Activated gamma-delta T cell treated with Interleukin-2 at 50 U/mL for 16 hours (primary cell): Measurements from ENCODE around the gene ZBTB16.

ENCODE experiments used
- DNase-seq: peaks from one replicate; pipeline ENCODE4 v3.0.0-alpha.2; 2020

The ZBTB16 gene

DNA sequence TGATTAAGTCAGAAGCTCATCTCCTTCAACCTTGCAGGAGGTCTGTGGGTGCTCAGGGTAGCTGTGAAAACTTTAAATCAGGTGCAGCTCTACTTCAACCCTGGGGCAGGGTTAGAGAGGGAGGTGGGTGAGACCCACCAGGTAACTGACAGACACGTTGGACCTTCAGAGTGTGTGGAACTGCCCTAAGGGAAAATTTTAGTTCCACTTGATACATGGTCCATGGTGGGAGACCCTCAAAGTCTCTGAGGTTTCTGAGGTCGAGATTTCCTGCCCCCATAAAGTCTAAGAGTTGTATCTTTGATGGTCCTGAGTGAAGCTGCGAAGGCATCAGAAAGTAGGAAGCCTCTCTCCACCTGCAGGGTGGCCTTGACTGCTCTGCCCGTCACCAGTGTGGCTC, 212.8 kb downstream of the ZBTB16 start:
- no peak for DNase-seq

DNA sequence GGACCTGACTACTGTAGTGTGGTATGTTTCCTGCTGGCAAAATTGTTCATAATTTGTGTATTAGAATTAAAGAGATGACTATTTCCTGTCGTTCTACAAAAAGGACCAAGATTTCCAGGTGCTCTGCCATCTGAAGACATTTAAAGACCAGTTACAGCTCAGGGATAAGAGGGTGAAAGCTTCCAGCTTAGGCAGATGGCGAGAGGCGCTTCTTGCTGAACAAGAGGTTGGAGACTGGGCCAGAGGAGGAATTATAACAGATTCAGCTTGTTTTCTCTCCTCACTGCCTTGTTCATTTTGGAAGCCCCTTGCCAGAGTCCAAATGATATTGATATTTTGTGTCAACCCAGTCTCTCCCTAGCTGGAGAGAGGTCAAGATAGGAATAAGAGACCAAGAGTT, 213.6 kb downstream of the ZBTB16 start:
- DNase-seq: no peak

DNA sequence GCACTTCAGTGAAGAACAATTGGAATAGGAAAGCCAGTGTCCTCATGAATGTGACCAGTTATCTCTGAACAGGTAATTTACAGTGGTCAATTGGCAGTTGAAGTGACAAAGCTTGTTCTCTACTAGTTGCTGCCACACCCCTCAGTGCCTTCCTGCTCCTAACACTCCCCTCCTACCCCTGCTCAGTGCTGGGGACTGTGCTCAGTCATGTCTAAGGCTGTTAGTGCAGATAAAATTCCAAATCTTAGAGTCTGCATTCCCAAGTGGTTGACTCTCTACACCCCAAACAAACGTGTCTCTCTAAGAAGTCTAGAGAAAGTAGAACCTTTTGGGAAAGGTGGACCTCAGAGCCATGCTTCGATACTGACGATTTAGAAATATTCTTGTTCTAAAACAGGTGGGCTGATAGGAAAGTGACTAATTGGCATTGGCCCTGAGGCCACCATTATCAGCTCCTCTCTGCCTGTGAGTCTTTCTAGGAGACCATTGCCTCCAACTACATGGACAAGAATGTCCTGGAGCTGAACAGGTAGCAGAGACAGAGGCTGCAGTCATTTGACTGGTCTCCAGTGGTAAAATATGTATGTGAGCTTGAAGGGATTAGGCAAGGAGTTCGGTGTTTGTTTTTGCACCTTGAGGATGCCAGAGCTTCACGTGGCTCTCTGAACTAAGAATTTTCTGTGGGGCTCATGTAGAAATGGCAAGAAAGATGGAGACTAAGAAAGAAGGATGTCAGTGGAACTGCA, 214.6 kb downstream of the ZBTB16 start:
- DNase-seq: no peak

DNA sequence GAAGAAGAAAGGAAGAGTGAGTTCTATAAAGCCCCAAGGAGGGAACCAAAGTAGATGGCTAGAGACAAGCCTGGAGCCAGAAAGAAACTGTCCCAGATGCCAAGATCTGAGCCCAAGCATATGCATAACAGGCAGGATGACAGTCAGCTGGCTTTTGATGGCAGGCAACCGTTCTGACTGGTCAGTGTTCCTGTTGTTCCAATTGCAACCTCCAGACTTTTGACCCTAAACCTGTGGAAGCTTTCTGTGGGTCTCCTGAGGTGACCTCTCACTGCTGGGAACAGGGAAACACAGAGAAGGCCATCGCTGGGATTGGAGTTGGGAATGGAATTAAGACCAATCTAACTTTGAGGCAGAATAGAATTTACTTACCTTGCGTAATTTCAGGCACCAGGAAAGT, 215.1 kb downstream of the ZBTB16 start:
- no peak for DNase-seq

DNA sequence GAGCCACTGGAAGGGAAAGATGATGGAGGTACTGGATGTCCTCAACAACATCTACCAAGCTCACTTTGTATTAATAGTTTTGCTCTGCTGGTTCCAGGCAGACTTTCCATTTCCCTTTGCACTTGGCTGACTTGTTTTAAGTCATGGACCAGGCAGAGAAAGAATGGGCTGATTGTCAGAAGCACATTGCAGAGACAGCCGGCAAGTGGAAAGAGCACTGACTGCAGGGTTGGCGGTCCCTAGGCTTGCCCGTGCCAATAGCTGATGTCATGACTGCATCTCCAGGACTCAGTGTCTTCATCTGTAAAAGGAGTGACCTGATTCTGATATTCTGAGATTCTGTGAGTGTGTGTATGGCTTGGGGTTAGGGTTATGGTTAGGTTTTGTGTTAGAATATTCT, 215.8 kb downstream of the ZBTB16 start:
- no peak for DNase-seq

DNA sequence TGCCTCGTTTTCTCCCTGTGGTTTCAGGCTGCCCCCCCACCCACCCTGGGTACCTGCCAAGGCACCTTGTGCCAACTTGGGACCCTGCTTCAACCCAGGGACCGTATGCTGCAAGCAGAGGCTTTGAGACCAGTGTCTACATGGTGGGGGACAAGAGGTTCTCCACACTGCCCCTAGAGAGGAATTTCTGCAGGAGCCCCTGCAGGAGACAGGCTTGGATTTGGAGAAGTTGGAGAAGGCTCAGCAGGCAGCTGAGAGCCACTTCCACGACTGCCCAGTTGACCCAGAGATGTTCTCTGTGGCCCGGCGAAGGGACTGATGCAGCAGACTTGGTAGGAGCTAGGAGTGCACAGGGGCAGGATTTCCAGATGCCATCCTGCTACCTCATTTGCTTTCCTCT, 216.6 kb downstream of the ZBTB16 start:
- no peak for DNase-seq

DNA sequence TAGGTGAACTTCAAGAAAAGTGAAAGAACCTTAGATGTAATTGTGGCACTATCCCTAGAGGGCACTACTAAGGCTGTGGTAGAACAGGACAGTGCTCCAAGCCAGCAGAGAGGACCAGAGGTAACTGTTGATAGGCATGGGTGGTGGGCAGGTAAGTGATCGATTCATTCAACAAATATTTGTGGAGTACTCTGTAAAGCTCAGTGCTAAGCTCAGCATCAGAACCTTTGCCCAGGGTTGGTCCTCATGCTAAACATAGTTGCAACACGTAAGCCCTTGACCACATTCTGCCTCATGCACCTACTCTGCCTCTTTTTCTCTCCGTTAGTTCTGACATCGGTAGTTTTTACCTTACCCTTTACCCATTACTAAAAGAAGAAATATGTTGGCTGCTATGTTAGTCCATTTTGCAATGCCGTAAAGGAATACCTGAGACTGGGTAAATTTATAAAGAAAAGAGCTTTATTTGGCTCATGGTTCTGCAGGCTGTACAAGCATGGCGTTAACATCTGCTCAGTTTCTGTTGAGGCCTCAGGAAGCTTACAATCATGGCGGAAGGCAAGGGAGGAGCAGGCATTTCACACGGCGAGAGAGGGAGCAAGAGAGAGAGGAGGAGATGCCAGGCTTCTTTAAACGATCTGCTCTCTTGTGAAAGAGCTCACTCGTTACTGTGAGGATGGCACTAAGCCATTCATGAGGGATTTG, 218.3 kb downstream of the ZBTB16 start:
- DNase-seq: no peak

DNA sequence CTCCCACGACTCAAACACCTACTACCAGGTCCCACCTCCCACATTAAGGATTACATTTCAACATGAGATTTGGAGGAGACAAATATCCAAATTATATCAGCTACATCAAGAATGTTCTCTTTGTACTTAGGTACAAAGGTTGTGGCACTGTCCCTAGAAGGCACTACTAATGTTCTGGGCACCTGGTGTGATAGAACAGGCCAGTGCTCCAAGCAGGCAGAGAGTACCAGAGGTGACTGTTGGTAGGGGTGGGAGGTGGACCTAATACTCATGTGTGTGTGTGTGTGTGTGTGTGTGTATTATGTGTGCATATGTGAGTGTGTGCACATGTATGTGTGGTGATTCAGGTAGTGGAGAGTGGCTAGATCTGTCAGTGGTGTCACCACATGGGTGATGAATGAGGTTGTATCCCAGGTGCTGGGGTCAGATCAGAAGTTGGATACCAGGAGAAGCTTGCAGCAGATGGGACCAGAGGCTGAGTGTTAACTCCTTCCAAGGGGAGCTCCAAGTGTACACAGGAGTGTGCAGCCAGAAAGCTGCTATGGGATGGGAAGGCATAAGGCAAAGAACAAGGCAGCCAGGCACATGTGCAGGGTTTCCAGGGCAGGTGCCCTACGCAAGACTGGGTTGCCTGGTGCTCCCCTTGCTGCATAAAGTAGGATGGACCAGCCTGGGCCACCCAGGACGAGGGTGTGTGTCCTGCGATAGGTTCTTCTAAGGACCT, 219.0 kb downstream of the ZBTB16 start:
- DNase-seq: no peak

DNA sequence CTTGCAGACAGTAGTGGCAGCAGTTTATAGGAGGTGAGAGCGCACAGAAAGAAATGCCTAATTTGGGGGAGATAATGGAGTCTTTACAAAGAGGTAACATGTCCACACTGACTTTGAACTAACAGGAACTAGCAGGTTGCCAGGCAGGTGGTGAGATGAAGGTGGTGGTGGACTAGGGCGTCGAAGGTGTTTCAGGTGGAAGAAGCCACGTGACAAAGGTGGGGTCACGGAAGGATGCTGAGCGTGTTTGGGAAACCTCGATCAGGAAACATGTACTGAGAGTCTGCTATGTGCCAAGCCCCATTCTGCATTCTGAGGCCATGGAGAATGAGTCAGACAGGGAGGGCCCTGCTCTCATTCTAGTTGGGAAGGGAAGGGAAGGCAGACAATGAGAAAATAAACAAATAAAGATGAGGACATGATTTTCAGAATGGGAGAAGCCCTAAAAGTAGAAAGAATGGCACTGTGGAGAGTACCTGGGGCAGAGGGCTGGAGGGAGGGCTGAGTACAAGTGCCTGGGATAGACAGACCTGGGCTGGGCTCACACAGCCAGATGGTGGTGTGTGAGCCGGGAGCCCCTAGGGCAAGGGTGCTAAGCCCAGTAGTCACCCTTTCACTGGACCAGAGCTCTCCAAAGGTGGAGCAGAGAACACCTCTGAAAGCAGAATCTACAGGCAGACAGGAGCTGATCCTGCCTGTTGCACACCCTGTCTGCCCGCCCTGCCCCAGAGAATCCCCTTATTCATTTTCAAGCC, 220.5 kb downstream of the ZBTB16 start:
- no peak for DNase-seq

DNA sequence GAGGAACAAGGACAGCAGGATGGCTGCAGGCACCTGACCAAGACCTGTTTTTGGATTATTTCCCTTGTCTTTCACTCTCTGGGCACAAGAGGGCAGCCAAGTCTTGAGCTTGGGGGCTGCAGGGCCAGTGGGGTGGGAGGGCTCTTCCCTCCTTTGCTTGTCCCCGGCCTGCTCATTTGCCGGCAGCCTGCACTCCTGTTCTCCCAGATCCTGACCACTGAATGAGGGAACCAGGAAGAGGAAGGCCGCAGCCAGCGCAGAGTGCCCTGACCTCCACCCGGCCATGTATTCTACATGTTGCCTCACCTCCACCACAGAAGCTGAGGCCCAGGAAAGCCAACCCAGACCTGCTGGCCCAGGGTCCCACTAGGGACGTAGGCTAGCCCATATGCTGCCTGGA, 221.2 kb downstream of the ZBTB16 start:
- DNase-seq: no peak

DNA sequence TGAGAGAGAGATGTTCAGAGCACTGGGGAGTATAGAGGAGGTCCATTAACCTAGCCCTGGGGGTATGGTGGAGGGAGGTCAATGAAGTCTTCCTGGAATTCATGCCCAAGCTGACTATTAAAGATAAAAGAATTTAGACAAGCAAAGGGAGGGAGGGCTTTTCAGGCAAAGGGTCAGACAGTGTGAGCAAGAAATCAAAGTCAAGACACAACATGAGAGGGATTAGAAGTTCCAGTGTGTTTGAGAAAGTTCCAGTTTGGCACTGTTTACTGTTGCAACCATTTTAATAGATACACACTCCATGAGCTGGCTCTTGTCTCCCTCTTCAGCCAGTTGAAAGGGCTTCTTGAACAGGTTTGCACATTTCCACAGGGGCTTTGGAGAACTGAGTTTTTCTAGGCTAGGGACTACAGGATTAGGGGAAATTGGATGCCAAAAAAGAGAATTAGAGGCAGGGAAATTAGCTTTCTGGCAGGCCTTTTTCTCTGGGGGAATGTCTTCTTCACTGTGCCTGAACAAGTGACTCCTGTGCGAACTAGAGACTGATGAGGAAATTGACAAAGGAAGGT, 222.0 kb downstream of the ZBTB16 start:
- DNase-seq: no peak

DNA sequence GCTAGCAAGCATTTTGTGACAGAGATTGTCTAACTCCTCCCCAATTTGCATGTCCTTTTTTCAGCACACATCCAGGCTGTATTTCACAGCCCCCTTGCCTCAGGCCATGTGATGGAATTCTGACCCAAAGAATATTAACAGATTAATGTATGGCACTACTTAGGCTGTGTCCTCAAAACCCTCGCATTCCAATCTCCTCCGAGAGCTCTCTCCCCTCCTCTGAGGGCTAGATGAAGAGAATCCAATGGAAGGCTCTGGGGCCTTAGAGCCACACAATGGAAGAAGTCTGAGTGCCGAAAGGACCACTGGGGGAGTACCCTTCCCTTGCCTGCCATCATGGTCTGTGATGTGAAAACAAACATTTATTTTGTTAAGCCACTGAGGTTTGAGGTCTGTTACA, 223.0 kb downstream of the ZBTB16 start:
- no peak for DNase-seq

DNA sequence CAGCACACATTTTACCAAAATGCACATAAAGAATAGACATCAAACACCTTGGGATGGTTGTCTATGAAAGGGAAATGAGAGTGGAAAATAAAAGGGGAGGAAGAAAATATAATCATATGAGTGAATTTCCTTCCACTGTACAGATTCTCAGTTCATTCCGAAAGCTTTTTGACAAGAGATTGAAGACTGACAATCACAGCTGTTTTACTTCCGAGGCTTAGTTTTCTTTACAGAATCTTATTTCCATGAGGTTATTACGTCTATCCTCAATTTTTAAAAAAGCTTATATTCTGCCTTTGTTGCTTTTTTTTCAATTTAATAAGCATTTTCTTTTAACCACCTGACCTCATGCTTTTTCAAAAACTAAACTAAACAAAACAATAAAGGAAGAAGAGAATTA, 223.9 kb downstream of the ZBTB16 start:
- no peak for DNase-seq

DNA sequence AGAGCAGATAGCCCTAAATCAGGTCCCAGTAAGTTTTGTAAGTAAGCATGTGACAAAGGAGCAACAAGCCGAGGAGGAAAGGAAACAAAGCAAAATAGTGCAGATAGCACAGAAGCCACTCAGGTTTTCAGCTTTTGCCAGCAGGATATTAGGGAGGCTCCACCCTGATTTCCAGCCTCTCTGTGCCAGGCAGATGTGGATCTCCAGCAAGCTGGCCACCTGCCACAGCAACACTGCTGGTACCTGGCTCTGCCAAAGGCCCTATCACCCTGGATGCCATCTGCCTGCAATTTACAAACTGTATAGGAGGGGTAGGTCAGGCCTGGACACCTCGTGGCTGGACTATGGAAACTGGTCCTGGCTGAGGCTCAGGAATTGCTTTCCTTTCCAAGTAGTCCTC, 224.5 kb downstream of the ZBTB16 start:
- no peak for DNase-seq

DNA sequence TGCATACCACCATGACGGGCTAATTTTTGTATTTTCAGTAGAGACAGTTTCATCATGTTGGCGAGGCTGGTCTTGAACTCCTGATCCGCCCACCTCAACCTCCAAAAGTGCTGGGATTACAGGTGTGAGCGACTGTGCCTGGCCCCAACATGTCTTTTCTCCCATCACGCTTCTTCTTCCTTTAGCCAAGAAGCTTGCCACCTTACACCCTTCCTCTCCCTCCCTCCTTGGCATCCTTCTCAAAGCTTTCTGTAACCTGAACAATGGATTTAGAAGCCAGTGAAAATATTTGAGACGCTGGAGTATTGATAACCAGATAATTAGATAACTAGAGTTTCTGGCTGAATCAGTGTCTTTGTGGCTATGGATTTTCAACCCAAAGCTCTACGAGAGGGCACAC, 225.4 kb downstream of the ZBTB16 start:
- no peak for DNase-seq

DNA sequence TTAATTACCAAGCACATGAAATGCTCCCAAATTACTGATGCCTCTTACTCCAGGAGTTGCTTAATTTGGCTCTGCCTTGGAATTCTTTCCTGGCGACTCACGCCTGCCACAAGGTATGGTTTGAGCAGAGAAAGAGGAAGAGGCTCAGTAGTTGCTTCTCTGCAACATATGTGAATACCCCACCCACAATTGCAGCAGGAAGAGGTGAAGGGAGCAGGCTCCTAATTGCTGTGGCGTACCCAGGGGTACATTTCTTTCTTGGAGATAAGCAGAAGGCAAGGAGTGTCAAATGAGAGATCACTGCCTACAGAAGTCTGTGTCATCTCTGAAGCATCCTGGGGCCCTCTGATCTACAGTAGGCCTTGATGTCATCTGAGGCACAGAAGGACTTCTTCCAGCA, 226.1 kb downstream of the ZBTB16 start:
- no peak for DNase-seq

DNA sequence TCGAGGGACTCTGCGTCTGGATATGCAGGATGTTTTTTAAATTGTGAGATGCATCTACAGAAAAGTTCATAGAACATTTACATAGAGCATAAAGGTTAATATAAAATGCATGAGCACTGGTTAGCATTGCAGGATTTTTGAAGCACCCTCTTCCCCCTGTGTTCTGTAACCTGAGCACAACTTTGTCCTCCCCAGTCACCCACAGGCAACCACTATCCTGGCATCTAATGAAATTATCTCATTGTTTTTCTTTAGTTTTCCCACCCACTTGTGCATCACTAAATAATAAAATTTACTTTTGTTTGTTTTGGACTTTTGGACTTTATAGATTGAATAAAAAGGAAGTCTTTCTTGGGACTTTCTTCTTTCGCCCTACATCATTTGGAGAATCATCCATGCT, 226.7 kb downstream of the ZBTB16 start:
- no peak for DNase-seq

DNA sequence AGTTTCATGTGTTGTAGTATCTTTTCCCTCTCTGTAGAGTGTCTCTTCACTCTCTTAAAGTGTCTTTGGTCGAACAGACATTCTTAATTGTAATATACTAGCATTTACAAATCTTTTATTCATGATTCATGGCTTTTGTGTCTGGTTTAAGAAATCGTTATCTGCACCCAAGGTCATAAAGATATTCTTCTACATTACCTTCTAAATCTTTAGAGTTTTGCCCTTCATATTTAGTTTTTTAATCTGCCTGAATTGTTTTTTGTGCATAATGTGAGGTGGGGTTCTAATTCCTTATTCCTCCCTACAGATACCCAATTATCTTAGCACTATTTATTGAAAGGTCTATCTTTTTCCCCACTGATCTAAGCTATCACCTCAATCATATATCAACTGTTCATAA, 227.6 kb downstream of the ZBTB16 start:
- no peak for DNase-seq

DNA sequence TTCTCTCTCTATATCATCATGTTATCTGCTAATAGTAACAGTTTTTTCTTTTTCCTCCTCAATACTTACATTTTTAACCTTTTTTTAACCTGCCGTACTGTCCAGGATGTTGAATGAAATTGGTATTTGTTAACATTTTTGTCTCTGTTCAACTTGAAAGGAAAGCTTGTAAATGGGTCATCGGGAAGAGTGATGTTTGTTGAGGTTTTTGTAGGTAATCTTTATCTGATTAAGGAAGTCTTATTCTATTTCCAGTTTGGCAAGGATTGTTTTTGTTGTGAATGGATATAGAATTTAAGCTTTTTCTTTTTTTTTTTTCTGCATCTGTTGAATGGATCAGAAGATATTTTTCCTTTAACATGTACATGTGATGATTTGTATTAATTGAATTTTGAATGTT, 228.6 kb downstream of the ZBTB16 start:
- DNase-seq: no peak

DNA sequence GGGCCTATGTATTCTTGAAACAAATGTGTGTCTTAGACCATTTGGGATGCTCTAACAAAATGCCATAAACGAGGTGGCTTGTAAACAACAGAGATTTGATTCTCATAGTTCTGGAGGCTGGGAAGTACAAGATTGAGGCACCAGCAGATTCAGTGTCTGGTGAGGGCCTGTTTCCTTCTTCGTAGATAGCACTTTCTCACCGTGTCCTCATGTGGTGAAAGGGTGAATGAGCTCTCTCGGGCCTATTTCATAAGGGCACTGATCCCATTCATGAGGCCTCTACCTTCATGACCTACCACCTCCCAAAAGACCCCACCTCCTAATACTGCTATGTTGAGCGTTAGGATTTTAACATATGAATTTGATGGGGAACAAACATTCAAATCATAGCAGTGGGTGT, 230.3 kb downstream of the ZBTB16 start:
- DNase-seq: no peak

DNA sequence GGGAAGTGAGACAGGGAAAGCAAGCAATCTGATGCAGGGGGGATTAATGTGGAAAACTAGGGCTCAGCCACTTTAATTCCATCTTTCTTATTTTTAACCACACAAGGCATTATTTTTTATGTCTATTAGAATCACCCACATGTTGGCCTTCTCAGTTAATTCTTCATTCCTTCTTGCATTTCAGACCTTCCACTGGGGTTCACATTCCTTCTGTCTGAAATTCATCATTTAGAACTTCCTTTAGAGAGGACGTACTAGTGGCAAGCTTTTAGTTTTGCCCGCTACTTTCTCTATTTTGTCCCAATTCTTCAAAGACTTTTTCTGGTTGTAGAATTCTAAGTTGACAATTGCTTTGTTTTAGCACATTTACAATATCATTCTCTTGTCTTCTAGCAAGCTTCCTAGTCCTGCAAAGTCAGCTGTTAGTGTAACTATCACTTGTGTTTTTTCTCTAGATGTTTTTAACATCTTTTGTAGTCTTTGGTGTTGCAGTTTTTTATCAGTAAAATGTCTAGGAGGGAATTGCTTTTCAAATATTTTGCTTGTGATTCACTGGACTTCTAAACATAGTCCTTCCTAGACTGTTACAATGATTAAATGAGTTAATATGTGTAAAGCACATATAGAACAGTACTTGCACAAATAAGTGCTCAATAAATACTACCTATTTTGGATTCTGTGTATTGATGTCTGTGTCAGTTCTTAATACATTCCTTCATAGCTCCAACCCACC, 231.2 kb downstream of the ZBTB16 start:
- DNase-seq: no peak

DNA sequence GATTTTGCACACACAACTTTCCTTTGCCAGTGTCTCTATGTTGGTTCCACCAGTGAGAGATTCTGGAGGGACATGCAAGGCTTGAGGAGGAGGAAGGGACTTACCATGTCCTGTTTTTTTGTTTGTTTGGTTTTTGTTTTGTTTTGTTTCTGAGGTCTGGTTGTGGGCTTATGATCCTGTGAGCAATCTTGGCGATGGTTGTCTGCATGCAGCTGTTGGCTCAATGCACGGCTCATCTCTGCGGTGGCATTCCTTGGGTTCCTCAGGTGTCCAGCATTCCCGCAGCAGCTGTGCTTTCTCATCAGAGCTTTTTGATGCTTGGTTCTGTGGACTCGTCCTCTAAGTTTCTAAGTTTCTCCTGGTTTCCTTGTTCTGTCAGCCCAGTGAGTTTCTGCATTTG, 231.9 kb downstream of the ZBTB16 start:
- no peak for DNase-seq
